Activated B cell treated with CpG ODN at 0.5 μM for 24 hours (primary cell): ENCODE results near the gene MXI1. TPM values are rescaled to one million over a fixed set of nuclear protein-coding genes. Genes with fewer than 3 reads are reported as not detected.
A peak's percentile ranks its signal among the peaks of the same experiment; 100 is the strongest.
"Not testable (repeated sequence)": the region's sequence is repeated elsewhere in the genome, so short reads cannot be mapped to it uniquely, and the experiment has no call there.

Source experiments
- ATAC-seq: fragments of 200-7000 bp; cut with Tn5 transposase; one replicate; pipeline ENCODE4 v1.10.0; 2021; ENCODE audit warnings: low read depth, mild to moderate bottlenecking, moderate library complexity
- CTCF ChIA-PET: fragments of 350-600 bp; sonication (Branson Sonifier 250); formaldehyde crosslinking; loops from one replicate; lab custom pipeline; 2021; ENCODE audit warnings: antibody characterized with exemption; lab: Charles Lee
- POLR2A ChIA-PET: fragments of 350-600 bp; sonication (Branson Sonifier 250); formaldehyde crosslinking; loops from one replicate; lab custom pipeline; 2021; ENCODE audit warnings: antibody characterized with exemption; lab: Charles Lee
- DNase-seq: peaks from one replicate; pipeline ENCODE4 v3.0.0; 2022
- H3K27ac Mint-ChIP-seq: one replicate; pipeline ENCODE4 v1.8.0; 2020; ENCODE audit warnings: mixed read lengths
- H3K27me3 Mint-ChIP-seq: one replicate; pipeline ENCODE4 v1.8.0; 2021; ENCODE audit warnings: mixed read lengths
- H3K36me3 Mint-ChIP-seq: one replicate; pipeline ENCODE4 v1.8.0; 2021; ENCODE audit warnings: low read depth, mixed read lengths
- H3K4me1 Mint-ChIP-seq: one replicate; pipeline ENCODE4 v1.8.0; 2021; ENCODE audit warnings: mixed read lengths
- H3K4me3 Mint-ChIP-seq: one replicate; pipeline ENCODE4 v1.8.0; 2020; ENCODE audit warnings: mild to moderate bottlenecking, mixed read lengths
- H3K9me3 Mint-ChIP-seq: one replicate; pipeline ENCODE4 v1.8.0; 2020; ENCODE audit warnings: mixed read lengths
- intact Hi-C: fragments of 100-400 bp; cut with micrococcal nuclease; formaldehyde crosslinking; loops from one replicate; pipeline ENCODE4 v1.15.1; 2024
- total RNA-seq: library from RNA; stranded (reverse); gene quantifications from 2 replicates; pipeline ENCODE4 v1.2.3, GENCODE V29; 2022
- TF ChIP-seq, protein P1 (sequence below): fragments of 200-600 bp; IDR thresholded peaks from one replicate; pipeline ENCODE4 v1.8.0; 2022; ENCODE audit warnings: antibody characterized with exemption, mild to moderate bottlenecking

MXI1 gene
- total RNA-seq, 1 donor from 2014 or later, result 8.5 TPM

- DNase-seq, result no peak
- TF ChIP-seq, protein P1, sequence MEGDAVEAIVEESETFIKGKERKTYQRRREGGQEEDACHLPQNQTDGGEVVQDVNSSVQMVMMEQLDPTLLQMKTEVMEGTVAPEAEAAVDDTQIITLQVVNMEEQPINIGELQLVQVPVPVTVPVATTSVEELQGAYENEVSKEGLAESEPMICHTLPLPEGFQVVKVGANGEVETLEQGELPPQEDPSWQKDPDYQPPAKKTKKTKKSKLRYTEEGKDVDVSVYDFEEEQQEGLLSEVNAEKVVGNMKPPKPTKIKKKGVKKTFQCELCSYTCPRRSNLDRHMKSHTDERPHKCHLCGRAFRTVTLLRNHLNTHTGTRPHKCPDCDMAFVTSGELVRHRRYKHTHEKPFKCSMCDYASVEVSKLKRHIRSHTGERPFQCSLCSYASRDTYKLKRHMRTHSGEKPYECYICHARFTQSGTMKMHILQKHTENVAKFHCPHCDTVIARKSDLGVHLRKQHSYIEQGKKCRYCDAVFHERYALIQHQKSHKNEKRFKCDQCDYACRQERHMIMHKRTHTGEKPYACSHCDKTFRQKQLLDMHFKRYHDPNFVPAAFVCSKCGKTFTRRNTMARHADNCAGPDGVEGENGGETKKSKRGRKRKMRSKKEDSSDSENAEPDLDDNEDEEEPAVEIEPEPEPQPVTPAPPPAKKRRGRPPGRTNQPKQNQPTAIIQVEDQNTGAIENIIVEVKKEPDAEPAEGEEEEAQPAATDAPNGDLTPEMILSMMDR, result no peak
- H3K4me3 Mint-ChIP-seq, result no peak overlapping the region
- H3K27me3 Mint-ChIP-seq, result peaks cover 33% of the 10 kb centered on the region
- H3K36me3 Mint-ChIP-seq, result no peaks in the 10 kb centered on the region
- H3K9me3 Mint-ChIP-seq, result no peaks in the 10 kb centered on the region
- H3K27ac Mint-ChIP-seq, result no peak overlapping the region
- ATAC-seq, result no peak
- intact Hi-C loops, result no loop called here
- ChIA-PET CTCF (no interaction called here), POLR2A (no interaction called here)
- H3K4me1 Mint-ChIP-seq, result no peaks in the 10 kb centered on the region
These were observed 6.9 kb upstream of the MXI1 start for GRCh38 chr10:110200503-110200902.

- H3K4me3 Mint-ChIP-seq, CTCF ChIA-PET, POLR2A ChIA-PET, DNase-seq, H3K27ac Mint-ChIP-seq, H3K9me3 Mint-ChIP-seq, intact Hi-C loops, H3K36me3 Mint-ChIP-seq, ATAC-seq, H3K4me1 Mint-ChIP-seq: not testable (repeated sequence)
- peaks cover 32% of the 10 kb centered on the region for H3K27me3 Mint-ChIP-seq
These were observed 6.4 kb upstream of the MXI1 start for GRCh38 chr10:110201046-110201445.

DNA sequence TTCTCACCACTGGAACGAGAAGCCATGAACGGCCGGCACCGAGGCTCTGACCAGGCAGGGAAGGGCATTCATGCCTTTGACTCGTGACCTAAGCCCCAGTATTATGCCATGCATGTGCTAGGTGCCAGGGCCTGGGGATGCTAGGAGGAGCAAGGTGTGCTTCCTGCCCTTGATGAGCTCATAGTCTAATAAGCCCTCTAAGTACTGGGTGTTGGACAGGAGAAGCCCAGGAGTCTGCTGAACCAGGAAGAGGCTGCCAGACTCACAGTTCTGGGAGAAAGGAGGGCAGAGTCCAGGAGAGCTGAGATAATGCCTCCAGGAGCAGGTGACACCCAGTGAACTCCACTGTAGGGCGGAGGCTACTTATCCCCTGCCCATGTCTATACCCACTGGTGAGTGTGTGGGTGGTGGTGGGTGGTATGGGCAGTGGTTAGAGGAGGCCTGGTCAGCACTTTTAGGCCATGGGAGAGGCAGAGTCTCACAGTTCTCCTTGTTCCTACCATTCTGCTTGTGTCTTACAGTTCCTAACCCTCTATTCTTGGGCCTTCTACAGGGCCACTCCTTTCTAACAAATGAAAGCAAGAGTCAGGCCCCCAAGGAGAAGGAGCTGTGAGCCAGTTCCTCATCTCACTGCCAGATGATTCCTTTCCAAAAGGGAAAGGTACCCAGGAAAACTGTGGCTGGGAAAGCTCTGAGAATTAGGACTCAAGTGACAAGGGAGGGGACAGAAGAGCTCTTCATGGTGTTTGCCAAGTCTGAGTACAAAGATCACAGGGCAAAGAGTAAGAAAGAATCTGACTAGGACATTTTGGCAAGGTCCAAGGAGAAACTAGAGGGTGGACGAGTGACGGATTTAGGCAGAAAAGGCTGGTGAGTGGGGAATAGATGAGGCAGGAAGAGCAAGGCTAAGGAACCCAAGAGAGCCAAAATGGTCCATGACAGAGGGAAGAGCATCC lies 3.6 kb upstream of the MXI1 start:
- TF ChIP-seq, protein P1, result no peak
- H3K4me3 Mint-ChIP-seq, result no peak overlapping the region
- CTCF ChIA-PET, result no interaction called here
- H3K9me3 Mint-ChIP-seq, result no peaks in the 10 kb centered on the region
- H3K27ac Mint-ChIP-seq, result no peak overlapping the region
- intact Hi-C loops, result no loop called here
- H3K4me1 Mint-ChIP-seq, result peaks cover 11% of the 10 kb centered on the region
- H3K27me3 Mint-ChIP-seq, result peaks cover 16% of the 10 kb centered on the region
- DNase-seq (no peak), ATAC-seq (no peak)
- no peaks in the 10 kb centered on the region for H3K36me3 Mint-ChIP-seq
- POLR2A ChIA-PET, result interaction anchor here (0.6 kb wide), 1 partner anchor 270 kb away, joined by 11 read pairs; no protein-coding TSS in a partner anchor

DNA sequence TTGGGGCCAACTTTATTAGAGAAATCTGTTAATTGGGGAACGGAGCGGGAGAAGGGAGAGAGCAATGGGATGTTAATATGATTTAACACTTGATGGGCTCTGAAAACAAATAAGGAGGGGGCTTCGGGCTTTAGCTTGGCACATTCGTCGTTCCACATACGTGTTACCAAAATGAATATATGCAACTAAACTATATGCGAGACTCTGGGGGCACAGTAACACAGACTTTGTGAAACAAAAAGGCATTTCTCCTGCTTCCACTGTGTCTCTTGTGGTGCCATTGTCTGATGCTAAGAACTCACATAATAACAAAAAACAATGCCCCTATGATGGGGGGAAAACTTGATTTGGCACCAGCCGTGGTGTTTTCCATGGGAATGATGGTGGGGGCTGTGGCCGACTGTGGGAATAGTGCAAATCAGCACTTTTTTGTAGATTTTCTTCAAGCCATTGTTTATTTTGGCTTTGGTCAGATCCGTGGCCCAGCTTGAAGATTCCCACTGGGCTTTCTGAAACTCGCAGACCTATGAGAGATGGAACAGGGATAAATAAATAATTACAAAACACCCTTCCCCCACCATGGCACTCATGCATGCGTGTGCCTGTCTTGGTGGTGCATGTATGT lies 2.2 kb upstream of the MXI1 start:
- intact Hi-C loops, result loop anchor here (5.0 kb wide), 3 partner anchors 297 to 667 kb away; partner anchors contain the start of genes PDCD4 and SMC3
- ChIA-PET POLR2A (no interaction called here), CTCF (interaction anchor here (0.6 to 4.7 kb wide), 4 partner anchors 10 to 139 kb away, joined by 3 to 40 read pairs (median 6); no protein-coding TSS in a partner anchor)
- H3K4me3 Mint-ChIP-seq, result no peak overlapping the region
- TF ChIP-seq, protein P1, result no peak
- H3K27me3 Mint-ChIP-seq, result peaks cover 11% of the 10 kb centered on the region
- peaks cover 14% of the 10 kb centered on the region for H3K4me1 Mint-ChIP-seq
- H3K36me3 Mint-ChIP-seq, result no peaks in the 10 kb centered on the region
- H3K27ac Mint-ChIP-seq, result no peak overlapping the region
- no peak for ATAC-seq
- H3K9me3 Mint-ChIP-seq, result no peaks in the 10 kb centered on the region
- DNase-seq, result no peak

- peak overlapping the region; percentile 96 for H3K4me3 Mint-ChIP-seq
- peaks cover 4% of the 10 kb centered on the region for H3K27me3 Mint-ChIP-seq
- intact Hi-C loops, result loop anchor here (2.0 to 5.0 kb wide), 4 partner anchors 19 to 664 kb away; partner anchors contain the start of genes PDCD4 and SMC3
- TF ChIP-seq, protein P1, result no peak
- H3K9me3 Mint-ChIP-seq, result no peaks in the 10 kb centered on the region
- CTCF ChIA-PET, result interaction anchor here (0.7 to 6.0 kb wide), 6 partner anchors 12 to 71 kb away, joined by 3 to 42 read pairs (median 12); no protein-coding TSS in a partner anchor
- ATAC-seq, result peak; percentile 4
- H3K36me3 Mint-ChIP-seq, result peaks cover 2% of the 10 kb centered on the region
- POLR2A ChIA-PET, result interaction anchor here (0.6 to 7.6 kb wide), 15 partner anchors 11 to 711 kb away, joined by 3 to 64 read pairs (median 6); partner anchors contain the start of genes ADD3 and BBIP1
- peaks cover 35% of the 10 kb centered on the region for H3K4me1 Mint-ChIP-seq
- H3K27ac Mint-ChIP-seq, result peak overlapping the region; percentile 41
- DNase-seq, result peak; percentile 36
These were observed 604 bp downstream of the MXI1 start for GRCh38 chr10:110207805-110208613.
